Measurements from ENCODE around the gene FOXF1. TPM values are rescaled to one million over a fixed set of nuclear protein-coding genes. Genes with fewer than 3 reads are reported as not detected.
A peak's percentile ranks its signal among the peaks of the same experiment; 100 is the strongest.

The FOXF1 gene
- total and polyA plus RNA-seq, 2 of the 13 experiments (the other 11 are each of a cell fraction or from before 2014, with no cell fraction given) = not detected

DNA sequence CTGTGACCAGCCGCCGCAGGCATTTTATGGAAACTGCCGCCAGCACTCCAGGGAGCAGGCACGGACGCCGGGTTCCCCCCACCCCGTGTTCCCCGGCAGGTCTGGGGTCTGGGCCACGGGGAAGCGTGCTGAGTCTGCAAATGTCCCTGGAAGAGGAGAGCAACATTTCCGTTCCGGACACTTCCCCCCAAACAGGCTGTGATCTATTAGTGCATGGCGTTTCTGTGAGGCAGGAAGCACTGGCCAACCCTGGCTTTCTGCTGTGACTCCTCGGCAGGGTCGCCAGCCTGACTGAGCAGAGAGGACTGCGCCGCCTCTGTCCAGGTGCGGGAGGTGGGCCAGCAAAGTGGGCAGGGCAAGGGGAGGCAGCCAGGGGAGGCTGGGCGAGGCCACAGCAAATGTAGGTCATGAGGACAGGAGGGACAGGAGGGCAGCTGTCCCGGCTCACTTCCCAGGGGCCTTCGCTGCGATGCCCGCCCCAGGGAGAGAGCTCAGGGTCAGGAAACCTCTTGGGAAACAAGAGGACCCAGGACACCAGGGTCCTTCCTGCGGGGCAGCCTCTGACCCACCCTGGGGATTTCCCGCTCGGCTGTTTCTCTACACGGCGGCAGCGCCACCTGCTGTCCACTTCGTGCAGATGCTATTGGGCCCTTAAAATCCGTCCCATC lies 9.5 kb downstream of the FOXF1 start (continued):
- TF ChIP-seq FOXO1 (CRISPR knock-in tag; IDR thresholded peaks at IDR 0.05) (0 out of 2 replicates have a peak, but pooled peaks have one; percentile 46), SIN3A (IDR thresholded peaks at IDR 0.05; ENCODE audit: borderline replicate concordance, low read depth, low read length) (no peak), PLRG1 (conservative IDR thresholded peaks at IDR 0.05) (no peak), ATRX (CRISPR knock-in tag; IDR thresholded peaks at IDR 0.05; ENCODE audit: borderline replicate concordance) (no peak), ZNF576 (CRISPR knock-in tag; IDR thresholded peaks at IDR 0.05) (no peak), ZNF143 (CRISPR knock-in tag; IDR thresholded peaks at IDR 0.05) (no peak), FOXK2 (IDR thresholded peaks at IDR 0.05) (no peak), NONO (IDR thresholded peaks at IDR 0.05) (no peak), NONO (CRISPR knock-in tag; conservative IDR thresholded peaks at IDR 0.05) (no peak), ATF7 (IDR thresholded peaks at IDR 0.05) (no peak), ATF7 (CRISPR knock-in tag; IDR thresholded peaks at IDR 0.05) (no peak), ELF1 (CRISPR knock-in tag; IDR thresholded peaks at IDR 0.05) (no peak), HOXA5 (CRISPR knock-in tag; IDR thresholded peaks at IDR 0.05) (0 out of 2 replicates have a peak, but pooled peaks have one; percentile 27)
- TF ChIP-seq, protein P1, sequence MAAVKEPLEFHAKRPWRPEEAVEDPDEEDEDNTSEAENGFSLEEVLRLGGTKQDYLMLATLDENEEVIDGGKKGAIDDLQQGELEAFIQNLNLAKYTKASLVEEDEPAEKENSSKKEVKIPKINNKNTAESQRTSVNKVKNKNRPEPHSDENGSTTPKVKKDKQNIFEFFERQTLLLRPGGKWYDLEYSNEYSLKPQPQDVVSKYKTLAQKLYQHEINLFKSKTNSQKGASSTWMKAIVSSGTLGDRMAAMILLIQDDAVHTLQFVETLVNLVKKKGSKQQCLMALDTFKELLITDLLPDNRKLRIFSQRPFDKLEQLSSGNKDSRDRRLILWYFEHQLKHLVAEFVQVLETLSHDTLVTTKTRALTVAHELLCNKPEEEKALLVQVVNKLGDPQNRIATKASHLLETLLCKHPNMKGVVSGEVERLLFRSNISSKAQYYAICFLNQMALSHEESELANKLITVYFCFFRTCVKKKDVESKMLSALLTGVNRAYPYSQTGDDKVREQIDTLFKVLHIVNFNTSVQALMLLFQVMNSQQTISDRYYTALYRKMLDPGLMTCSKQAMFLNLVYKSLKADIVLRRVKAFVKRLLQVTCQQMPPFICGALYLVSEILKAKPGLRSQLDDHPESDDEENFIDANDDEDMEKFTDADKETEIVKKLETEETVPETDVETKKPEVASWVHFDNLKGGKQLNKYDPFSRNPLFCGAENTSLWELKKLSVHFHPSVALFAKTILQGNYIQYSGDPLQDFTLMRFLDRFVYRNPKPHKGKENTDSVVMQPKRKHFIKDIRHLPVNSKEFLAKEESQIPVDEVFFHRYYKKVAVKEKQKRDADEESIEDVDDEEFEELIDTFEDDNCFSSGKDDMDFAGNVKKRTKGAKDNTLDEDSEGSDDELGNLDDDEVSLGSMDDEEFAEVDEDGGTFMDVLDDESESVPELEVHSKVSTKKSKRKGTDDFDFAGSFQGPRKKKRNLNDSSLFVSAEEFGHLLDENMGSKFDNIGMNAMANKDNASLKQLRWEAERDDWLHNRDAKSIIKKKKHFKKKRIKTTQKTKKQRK (IDR thresholded peaks at IDR 0.05; ENCODE audit: low read length) = no peak
- TF ChIP-seq, protein P2, sequence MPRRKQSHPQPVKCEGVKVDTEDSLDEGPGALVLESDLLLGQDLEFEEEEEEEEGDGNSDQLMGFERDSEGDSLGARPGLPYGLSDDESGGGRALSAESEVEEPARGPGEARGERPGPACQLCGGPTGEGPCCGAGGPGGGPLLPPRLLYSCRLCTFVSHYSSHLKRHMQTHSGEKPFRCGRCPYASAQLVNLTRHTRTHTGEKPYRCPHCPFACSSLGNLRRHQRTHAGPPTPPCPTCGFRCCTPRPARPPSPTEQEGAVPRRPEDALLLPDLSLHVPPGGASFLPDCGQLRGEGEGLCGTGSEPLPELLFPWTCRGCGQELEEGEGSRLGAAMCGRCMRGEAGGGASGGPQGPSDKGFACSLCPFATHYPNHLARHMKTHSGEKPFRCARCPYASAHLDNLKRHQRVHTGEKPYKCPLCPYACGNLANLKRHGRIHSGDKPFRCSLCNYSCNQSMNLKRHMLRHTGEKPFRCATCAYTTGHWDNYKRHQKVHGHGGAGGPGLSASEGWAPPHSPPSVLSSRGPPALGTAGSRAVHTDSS (CRISPR knock-in tag; conservative IDR thresholded peaks at IDR 0.05) = no peak
- TF ChIP-seq, protein P3, sequence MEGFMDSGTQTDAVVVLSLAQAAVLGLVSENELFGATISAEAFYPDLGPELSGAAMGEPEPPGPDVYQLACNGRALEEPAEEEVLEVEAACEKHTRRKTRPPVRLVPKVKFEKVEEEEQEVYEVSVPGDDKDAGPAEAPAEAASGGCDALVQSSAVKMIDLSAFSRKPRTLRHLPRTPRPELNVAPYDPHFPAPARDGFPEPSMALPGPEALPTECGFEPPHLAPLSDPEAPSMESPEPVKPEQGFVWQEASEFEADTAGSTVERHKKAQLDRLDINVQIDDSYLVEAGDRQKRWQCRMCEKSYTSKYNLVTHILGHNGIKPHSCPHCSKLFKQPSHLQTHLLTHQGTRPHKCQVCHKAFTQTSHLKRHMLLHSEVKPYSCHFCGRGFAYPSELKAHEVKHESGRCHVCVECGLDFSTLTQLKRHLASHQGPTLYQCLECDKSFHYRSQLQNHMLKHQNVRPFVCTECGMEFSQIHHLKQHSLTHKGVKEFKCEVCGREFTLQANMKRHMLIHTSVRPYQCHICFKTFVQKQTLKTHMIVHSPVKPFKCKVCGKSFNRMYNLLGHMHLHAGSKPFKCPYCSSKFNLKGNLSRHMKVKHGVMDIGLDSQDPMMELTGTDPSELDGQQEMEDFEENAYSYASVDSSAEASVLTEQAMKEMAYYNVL (CRISPR knock-in tag; IDR thresholded peaks at IDR 0.05; ENCODE audit: borderline replicate concordance) = no peak
- TF ChIP-seq, protein P4, sequence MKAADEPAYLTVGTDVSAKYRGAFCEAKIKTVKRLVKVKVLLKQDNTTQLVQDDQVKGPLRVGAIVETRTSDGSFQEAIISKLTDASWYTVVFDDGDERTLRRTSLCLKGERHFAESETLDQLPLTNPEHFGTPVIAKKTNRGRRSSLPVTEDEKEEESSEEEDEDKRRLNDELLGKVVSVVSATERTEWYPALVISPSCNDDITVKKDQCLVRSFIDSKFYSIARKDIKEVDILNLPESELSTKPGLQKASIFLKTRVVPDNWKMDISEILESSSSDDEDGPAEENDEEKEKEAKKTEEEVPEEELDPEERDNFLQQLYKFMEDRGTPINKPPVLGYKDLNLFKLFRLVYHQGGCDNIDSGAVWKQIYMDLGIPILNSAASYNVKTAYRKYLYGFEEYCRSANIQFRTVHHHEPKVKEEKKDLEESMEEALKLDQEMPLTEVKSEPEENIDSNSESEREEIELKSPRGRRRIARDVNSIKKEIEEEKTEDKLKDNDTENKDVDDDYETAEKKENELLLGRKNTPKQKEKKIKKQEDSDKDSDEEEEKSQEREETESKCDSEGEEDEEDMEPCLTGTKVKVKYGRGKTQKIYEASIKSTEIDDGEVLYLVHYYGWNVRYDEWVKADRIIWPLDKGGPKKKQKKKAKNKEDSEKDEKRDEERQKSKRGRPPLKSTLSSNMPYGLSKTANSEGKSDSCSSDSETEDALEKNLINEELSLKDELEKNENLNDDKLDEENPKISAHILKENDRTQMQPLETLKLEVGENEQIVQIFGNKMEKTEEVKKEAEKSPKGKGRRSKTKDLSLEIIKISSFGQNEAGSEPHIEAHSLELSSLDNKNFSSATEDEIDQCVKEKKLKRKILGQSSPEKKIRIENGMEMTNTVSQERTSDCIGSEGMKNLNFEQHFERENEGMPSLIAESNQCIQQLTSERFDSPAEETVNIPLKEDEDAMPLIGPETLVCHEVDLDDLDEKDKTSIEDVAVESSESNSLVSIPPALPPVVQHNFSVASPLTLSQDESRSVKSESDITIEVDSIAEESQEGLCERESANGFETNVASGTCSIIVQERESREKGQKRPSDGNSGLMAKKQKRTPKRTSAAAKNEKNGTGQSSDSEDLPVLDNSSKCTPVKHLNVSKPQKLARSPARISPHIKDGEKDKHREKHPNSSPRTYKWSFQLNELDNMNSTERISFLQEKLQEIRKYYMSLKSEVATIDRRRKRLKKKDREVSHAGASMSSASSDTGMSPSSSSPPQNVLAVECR (CRISPR knock-in tag; IDR thresholded peaks at IDR 0.05; ENCODE audit: borderline replicate concordance) = no peak
- TF ChIP-seq, protein P5, sequence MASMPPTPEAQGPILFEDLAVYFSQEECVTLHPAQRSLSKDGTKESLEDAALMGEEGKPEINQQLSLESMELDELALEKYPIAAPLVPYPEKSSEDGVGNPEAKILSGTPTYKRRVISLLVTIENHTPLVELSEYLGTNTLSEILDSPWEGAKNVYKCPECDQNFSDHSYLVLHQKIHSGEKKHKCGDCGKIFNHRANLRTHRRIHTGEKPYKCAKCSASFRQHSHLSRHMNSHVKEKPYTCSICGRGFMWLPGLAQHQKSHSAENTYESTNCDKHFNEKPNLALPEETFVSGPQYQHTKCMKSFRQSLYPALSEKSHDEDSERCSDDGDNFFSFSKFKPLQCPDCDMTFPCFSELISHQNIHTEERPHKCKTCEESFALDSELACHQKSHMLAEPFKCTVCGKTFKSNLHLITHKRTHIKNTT (CRISPR knock-in tag; IDR thresholded peaks at IDR 0.05) = 0 out of 2 replicates have a peak, but pooled peaks have one; percentile 39

Data from HepG2 (cell line).